ENCODE results near the gene CST9L.

Gene CST9L

GRCh38 chr20:23534801-23535593 lies 33.3 kb downstream of the CST9L start:
- Histone ChIP-seq H3K36me3 (ENCODE audit: control insufficient read depth, insufficient read depth, low read length) (no peaks in the 10 kb centered on the region), H3K27ac (ENCODE audit: low read depth, low read length) (no peak overlapping the region), H3K4me1 (ENCODE audit: control insufficient read depth, insufficient read depth, low read length) (no peaks in the 10 kb centered on the region), H3K4me3 (ENCODE audit: low read length) (no peak overlapping the region), H3K9ac (ENCODE audit: low read length) (no peak overlapping the region), H3K27me3 (ENCODE audit: control insufficient read depth, insufficient read depth, low read length) (no peaks in the 10 kb centered on the region)

- Histone ChIP-seq H3K27me3 (ENCODE audit: control insufficient read depth, insufficient read depth, low read length) (no peaks in the 10 kb centered on the region), H3K4me3 (ENCODE audit: low read length) (no peak overlapping the region), H3K4me1 (ENCODE audit: control insufficient read depth, insufficient read depth, low read length) (no peaks in the 10 kb centered on the region), H3K27ac (ENCODE audit: low read depth, low read length) (no peak overlapping the region), H3K9ac (ENCODE audit: low read length) (no peak overlapping the region), H3K36me3 (ENCODE audit: control insufficient read depth, insufficient read depth, low read length) (no peaks in the 10 kb centered on the region)
These were observed 35.1 kb downstream of the CST9L start for GRCh38 chr20:23533161-23533560.

GRCh38 chr20:23532533-23532932 lies 35.8 kb downstream of the CST9L start:
- Histone ChIP-seq H3K27me3 (ENCODE audit: control insufficient read depth, insufficient read depth, low read length) (no peaks in the 10 kb centered on the region), H3K4me1 (ENCODE audit: control insufficient read depth, insufficient read depth, low read length) (no peaks in the 10 kb centered on the region), H3K9ac (ENCODE audit: low read length) (no peak overlapping the region), H3K27ac (ENCODE audit: low read depth, low read length) (no peak overlapping the region), H3K36me3 (ENCODE audit: control insufficient read depth, insufficient read depth, low read length) (no peaks in the 10 kb centered on the region), H3K4me3 (ENCODE audit: low read length) (no peak overlapping the region)

- Histone ChIP-seq H3K4me1 (ENCODE audit: control insufficient read depth, insufficient read depth, low read length) (no peaks in the 10 kb centered on the region), H3K27me3 (ENCODE audit: control insufficient read depth, insufficient read depth, low read length) (no peaks in the 10 kb centered on the region), H3K4me3 (ENCODE audit: low read length) (no peak overlapping the region), H3K36me3 (ENCODE audit: control insufficient read depth, insufficient read depth, low read length) (no peaks in the 10 kb centered on the region), H3K27ac (ENCODE audit: low read depth, low read length) (no peak overlapping the region), H3K9ac (ENCODE audit: low read length) (no peak overlapping the region)
These were observed 37.2 kb downstream of the CST9L start for GRCh38 chr20:23530937-23531567.

- Histone ChIP-seq H3K4me1 (ENCODE audit: control insufficient read depth, insufficient read depth, low read length) (no peaks in the 10 kb centered on the region), H3K27me3 (ENCODE audit: control insufficient read depth, insufficient read depth, low read length) (no peaks in the 10 kb centered on the region), H3K27ac (ENCODE audit: low read depth, low read length) (no peak overlapping the region), H3K36me3 (ENCODE audit: control insufficient read depth, insufficient read depth, low read length) (no peaks in the 10 kb centered on the region), H3K9ac (ENCODE audit: low read length) (no peak overlapping the region), H3K4me3 (ENCODE audit: low read length) (no peak overlapping the region)
These were observed 39.3 kb downstream of the CST9L start for GRCh38 chr20:23528867-23529431.

- no peaks in the 10 kb centered on the region for H3K4me1 ChIP-seq (ENCODE audit: control insufficient read depth, insufficient read depth, low read length)
- H3K9ac ChIP-seq (ENCODE audit: low read length), result no peak overlapping the region
- no peaks in the 10 kb centered on the region for H3K27me3 ChIP-seq (ENCODE audit: control insufficient read depth, insufficient read depth, low read length)
- no peak overlapping the region for H3K27ac ChIP-seq (ENCODE audit: low read depth, low read length)
- no peaks in the 10 kb centered on the region for H3K36me3 ChIP-seq (ENCODE audit: control insufficient read depth, insufficient read depth, low read length)
- H3K4me3 ChIP-seq (ENCODE audit: low read length), result no peak overlapping the region
These were observed 41.4 kb downstream of the CST9L start for GRCh38 chr20:23526850-23527249.

- Histone ChIP-seq H3K4me3 (ENCODE audit: low read length) (no peak overlapping the region), H3K4me1 (ENCODE audit: control insufficient read depth, insufficient read depth, low read length) (no peaks in the 10 kb centered on the region), H3K9ac (ENCODE audit: low read length) (no peak overlapping the region), H3K36me3 (ENCODE audit: control insufficient read depth, insufficient read depth, low read length) (no peaks in the 10 kb centered on the region), H3K27ac (ENCODE audit: low read depth, low read length) (no peak overlapping the region), H3K27me3 (ENCODE audit: control insufficient read depth, insufficient read depth, low read length) (no peaks in the 10 kb centered on the region)
These were observed 44.1 kb downstream of the CST9L start for GRCh38 chr20:23524146-23524545.

- Histone ChIP-seq H3K27ac (ENCODE audit: low read depth, low read length) (no peak overlapping the region), H3K4me1 (ENCODE audit: control insufficient read depth, insufficient read depth, low read length) (no peaks in the 10 kb centered on the region), H3K27me3 (ENCODE audit: control insufficient read depth, insufficient read depth, low read length) (no peaks in the 10 kb centered on the region), H3K36me3 (ENCODE audit: control insufficient read depth, insufficient read depth, low read length) (no peaks in the 10 kb centered on the region), H3K4me3 (ENCODE audit: low read length) (no peak overlapping the region), H3K9ac (ENCODE audit: low read length) (no peak overlapping the region)
These were observed 48.1 kb downstream of the CST9L start for GRCh38 chr20:23520185-23520584.

- no peak overlapping the region for H3K27ac ChIP-seq (ENCODE audit: low read depth, low read length)
- no peaks in the 10 kb centered on the region for H3K4me1 ChIP-seq (ENCODE audit: control insufficient read depth, insufficient read depth, low read length)
- H3K27me3 ChIP-seq (ENCODE audit: control insufficient read depth, insufficient read depth, low read length), result no peaks in the 10 kb centered on the region
- no peak overlapping the region for H3K9ac ChIP-seq (ENCODE audit: low read length)
- H3K36me3 ChIP-seq (ENCODE audit: control insufficient read depth, insufficient read depth, low read length), result no peaks in the 10 kb centered on the region
- no peak overlapping the region for H3K4me3 ChIP-seq (ENCODE audit: low read length)
These were observed 48.7 kb downstream of the CST9L start for GRCh38 chr20:23519556-23519955.

GRCh38 chr20:23517719-23518118 lies 50.6 kb downstream of the CST9L start:
- no peak overlapping the region for H3K9ac ChIP-seq (ENCODE audit: low read length)
- H3K4me3 ChIP-seq (ENCODE audit: low read length), result no peak overlapping the region
- H3K4me1 ChIP-seq (ENCODE audit: control insufficient read depth, insufficient read depth, low read length), result no peaks in the 10 kb centered on the region
- no peaks in the 10 kb centered on the region for H3K27me3 ChIP-seq (ENCODE audit: control insufficient read depth, insufficient read depth, low read length)
- H3K36me3 ChIP-seq (ENCODE audit: control insufficient read depth, insufficient read depth, low read length), result no peaks in the 10 kb centered on the region
- H3K27ac ChIP-seq (ENCODE audit: low read depth, low read length), result no peak overlapping the region

GRCh38 chr20:23515250-23515939 lies 52.9 kb downstream of the CST9L start:
- Histone ChIP-seq H3K27ac (ENCODE audit: low read depth, low read length) (no peak overlapping the region), H3K27me3 (ENCODE audit: control insufficient read depth, insufficient read depth, low read length) (no peaks in the 10 kb centered on the region), H3K4me1 (ENCODE audit: control insufficient read depth, insufficient read depth, low read length) (no peaks in the 10 kb centered on the region), H3K36me3 (ENCODE audit: control insufficient read depth, insufficient read depth, low read length) (no peaks in the 10 kb centered on the region), H3K9ac (ENCODE audit: low read length) (no peak overlapping the region), H3K4me3 (ENCODE audit: low read length) (no peak overlapping the region)

GRCh38 chr20:23514848-23515247 lies 53.4 kb downstream of the CST9L start:
- Histone ChIP-seq H3K4me3 (ENCODE audit: low read length) (no peak overlapping the region), H3K4me1 (ENCODE audit: control insufficient read depth, insufficient read depth, low read length) (no peaks in the 10 kb centered on the region), H3K9ac (ENCODE audit: low read length) (no peak overlapping the region), H3K27ac (ENCODE audit: low read depth, low read length) (no peak overlapping the region), H3K27me3 (ENCODE audit: control insufficient read depth, insufficient read depth, low read length) (no peaks in the 10 kb centered on the region), H3K36me3 (ENCODE audit: control insufficient read depth, insufficient read depth, low read length) (no peaks in the 10 kb centered on the region)
